ENCODE results near the gene RNF212B.

DNA sequence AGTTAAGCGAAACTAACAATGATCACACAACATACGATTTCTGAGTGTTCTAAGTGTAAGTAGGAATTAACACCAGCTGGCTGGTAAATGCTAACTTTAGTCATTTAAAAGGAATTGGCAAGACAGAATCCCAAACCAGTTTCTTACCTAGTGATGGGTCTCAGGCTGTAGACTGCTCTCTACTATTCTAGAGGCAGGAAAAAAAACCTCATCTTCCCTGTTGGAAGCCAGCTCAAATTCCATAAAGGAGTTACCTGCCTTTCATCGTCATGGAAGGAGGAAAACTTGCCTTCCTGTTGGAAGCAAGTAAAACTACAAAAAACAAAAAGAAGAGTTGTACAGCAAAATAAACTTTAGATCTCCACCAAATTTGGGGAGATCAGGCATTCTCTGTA, 30.6 kb upstream of the RNF212B start:
- TF ChIP-seq POLR2AphosphoS5 (IDR thresholded peaks at IDR 0.05) (no peak), POLR2A (IDR thresholded peaks at IDR 0.05) (no peak)
